GM21737 (cell line): Measurements from ENCODE around the gene SUSD2.
"Not testable (repeated sequence)": the region's sequence is repeated elsewhere in the genome, so short reads cannot be mapped to it uniquely, and the experiment has no call there.

Experiments
- ATAC-seq: cut with Tn5 transposase; IDR thresholded peaks from one replicate; pipeline ENCODE4 v1.9.1; 2021; ENCODE audit warnings: mild to moderate bottlenecking, moderate library complexity; ENCODE audit not compliant: unreplicated experiment

The SUSD2 gene

DNA sequence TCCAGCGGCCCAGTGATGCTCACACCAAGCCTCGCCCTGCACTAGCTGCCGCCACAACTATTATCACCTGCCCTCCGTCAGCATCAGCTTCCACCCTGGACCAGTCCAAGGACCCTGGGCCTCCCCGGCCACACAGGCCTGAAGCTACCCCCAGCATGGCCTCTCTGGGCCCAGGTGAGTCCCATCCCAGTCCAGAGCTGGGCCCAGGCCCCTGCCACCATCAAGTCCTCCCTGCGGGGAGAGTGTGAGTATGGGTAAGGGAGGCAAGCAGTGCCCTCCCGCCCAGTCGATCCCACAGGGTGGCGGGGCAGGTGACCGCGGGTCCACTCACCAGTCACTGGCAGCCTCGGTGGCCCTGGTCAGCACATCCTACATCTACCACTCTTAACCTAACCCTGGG, 9.5 kb upstream of the SUSD2 start:
- no peak for ATAC-seq

- ATAC-seq, result no peak
Measured at GRCh38 chr22:24175160-24175808, 6.0 kb upstream of the SUSD2 start.

GRCh38 chr22:24176040-24176439, 5.2 kb upstream of the SUSD2 start:
- no peak for ATAC-seq

GRCh38 chr22:24176630-24177029, 4.7 kb upstream of the SUSD2 start:
- no peak for ATAC-seq

- ATAC-seq, result no peak
Measured at GRCh38 chr22:24177045-24177444, 4.2 kb upstream of the SUSD2 start.

- ATAC-seq, result no peak
Measured at GRCh38 chr22:24177456-24177855, 3.8 kb upstream of the SUSD2 start.

DNA sequence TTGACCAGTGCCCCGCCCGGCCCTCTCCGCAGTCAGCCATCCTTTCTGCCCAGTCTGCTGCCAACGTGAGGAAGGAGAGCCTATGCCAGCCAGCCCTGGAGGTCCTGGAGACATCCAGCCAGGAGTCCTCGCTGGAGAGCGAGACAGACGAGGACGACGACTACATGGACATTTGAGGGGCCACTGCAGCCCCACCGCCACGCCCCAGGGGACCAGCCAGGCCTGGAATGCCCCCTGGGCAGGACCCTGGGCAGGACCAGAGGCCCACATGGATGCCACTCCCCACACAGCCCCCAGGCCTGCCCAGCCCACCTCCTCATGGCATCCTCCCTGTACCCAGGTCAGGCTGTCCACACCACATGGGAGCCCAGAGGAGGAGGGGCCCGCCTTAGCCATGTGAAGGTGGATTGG, 3.3 kb upstream of the SUSD2 start:
- ATAC-seq, result no peak

DNA sequence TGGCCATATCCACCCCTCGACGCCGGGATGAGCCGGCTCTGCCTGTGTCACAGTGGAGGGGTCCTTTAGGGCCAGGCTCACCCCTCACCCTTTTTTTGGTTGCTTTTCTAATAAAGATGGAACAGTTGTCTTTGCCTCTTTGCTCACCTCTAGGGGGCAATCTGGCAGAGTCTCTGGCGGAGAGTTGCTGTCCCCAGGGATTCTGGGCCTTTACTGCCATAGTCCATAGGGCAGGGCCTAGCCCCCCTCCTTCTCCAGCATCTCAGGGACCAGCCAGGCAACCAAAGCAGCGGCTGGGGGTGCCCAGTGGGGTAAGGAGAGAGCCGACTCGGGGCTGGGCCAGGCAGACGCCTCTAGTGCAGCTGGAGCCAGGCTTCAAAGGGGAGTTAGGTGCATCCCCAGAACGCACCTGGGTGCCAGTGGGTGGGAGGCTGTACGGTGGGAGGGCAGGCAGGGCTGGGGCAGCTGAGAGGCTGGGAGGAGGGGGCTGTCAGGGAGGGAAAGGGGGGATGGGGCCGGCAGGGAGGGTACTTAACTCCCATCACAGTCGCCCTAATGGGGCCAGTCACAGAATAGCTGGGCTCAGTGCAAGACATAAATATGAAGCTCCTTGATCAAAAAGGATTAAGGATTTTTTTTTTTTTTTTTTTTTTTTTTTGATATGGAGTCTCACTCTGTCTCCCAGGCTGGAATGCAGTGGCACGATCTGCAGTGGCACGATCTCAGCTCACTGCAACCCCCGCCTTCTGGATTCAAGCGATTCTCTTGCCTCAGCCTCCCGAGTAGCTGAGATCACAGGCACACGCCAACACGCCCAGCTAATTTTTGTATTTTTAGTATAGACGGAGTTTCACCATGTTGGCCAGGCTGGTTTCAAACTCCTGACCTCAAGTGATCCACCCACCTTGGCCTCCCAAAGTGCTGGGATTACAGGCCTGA, 2.5 kb upstream of the SUSD2 start:
- no peak for ATAC-seq

DNA sequence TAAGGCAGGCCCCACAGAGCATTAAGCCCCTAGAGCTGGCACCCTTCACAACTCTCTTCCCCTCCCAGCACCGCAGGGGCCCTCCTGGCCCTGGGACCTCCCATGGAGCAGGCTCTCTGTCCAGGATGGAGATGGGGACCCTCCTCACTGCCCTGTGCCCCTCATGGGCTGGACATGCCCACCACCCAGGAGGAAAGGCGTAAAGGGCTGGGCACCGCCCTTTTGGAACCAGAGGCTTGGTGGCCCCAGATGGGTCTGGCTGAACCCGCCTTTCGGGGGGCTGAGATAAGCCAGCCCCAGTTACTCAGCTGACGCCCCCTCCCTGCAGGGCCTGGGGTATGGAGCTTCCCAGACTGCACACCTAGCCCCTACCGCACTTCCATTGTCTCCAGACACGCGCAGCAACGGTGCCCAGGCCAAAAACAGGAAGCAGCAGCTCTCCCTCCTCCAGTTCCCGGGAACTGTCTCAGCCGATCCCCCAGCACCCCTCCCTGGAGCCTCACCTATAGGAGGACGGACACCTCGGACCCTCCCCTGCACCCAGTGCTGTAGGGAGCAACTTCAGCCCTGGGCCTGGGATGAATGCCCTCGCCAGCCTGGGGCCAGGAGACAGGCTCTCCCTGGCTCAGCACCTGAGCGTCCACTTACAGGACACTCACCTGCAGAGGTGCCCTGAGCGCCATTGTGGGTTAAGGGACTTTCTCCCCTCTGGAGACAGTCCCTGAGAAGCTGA, 1.6 kb upstream of the SUSD2 start:
- no peak for ATAC-seq

DNA sequence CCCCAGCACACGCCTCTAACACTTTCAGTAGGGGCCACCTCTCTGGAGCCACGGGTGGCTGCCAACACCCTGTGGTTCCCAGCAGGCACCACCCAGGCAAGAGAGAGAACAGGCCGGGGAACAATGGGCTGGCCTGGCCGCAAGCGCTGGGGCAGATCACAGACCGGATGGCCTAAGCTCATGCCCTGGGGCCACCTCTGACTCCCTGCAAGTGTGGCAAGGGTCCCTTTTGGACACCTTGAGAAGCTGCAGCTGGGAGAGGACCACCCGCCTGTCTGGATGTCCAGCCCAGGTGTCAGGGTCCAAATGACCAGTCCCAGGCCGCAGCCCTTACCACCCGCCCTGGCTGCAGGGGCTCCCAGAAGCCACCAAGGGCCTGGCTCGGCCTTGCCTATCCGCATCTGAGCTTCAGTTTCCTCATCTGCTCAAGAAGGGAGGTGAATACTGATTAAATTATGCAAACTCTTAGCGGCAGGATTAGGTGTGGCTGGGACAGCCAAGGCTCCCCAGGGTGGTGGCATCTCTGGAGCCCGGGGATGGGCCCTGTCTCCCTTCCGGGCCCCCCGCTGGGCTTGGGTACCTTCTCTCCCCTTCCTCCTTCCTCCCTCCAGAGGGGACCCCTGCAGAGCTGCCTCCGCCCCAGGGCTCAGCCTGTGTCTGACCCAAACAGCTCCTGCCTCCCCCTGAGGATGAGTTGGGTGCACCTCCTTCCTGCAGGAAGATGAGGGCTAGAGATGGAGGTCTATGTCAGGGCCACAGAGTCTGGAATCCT, 785 bp upstream of the SUSD2 start:
- ATAC-seq, result no peak

DNA sequence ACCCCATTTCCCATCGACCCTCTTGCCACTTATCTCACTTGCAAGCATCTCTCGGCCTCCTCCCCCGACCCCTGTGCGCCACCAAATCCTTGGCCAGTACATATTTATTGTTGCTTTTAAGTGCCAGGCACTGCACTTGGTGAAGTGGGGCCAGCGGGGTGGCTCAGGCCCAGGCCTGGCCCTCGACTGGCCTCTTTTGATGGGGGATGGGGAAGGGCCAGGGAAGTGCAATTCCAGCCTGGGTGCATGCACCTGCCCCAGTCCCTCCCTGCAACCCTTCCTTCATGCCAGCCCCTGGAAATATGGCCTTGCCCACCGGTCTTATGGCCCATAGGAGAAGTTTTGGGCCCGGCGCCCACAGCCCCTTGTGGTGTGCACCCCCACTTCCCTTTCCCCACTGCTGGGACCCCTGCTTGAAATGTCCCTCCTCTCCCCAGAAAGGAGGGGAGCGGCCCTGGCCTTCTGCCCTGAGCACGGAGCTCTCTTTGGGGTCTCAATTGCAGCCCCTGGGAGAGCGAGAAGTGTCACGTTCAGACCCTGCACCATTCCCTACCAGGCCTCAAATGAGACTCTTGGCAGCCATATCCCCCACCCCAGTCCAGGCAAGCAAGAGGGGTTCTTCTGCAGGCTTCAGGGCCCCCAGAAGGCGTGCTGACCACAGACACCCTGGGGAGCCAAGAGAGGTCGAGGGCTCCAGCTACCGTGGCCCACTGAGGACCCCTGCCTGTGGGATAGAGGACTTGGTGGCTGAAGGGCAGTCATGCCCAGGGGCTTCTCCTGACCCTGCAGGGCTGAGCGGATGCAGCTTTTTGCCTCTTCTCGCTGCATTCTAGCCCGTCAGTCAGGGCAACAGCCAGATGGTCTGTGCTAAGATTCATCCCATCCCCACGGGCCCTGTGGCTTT, 961 bp downstream of the SUSD2 start:
- no peak for ATAC-seq

- not testable (repeated sequence) for ATAC-seq
Measured at GRCh38 chr22:24182900-24183246, 1.6 kb downstream of the SUSD2 start.

- no peak for ATAC-seq
Measured at GRCh38 chr22:24183321-24184031, 2.2 kb downstream of the SUSD2 start.

- no peak for ATAC-seq
Measured at GRCh38 chr22:24184057-24184798, 2.9 kb downstream of the SUSD2 start.

GRCh38 chr22:24185001-24185500, 3.8 kb downstream of the SUSD2 start:
- ATAC-seq, result no peak

DNA sequence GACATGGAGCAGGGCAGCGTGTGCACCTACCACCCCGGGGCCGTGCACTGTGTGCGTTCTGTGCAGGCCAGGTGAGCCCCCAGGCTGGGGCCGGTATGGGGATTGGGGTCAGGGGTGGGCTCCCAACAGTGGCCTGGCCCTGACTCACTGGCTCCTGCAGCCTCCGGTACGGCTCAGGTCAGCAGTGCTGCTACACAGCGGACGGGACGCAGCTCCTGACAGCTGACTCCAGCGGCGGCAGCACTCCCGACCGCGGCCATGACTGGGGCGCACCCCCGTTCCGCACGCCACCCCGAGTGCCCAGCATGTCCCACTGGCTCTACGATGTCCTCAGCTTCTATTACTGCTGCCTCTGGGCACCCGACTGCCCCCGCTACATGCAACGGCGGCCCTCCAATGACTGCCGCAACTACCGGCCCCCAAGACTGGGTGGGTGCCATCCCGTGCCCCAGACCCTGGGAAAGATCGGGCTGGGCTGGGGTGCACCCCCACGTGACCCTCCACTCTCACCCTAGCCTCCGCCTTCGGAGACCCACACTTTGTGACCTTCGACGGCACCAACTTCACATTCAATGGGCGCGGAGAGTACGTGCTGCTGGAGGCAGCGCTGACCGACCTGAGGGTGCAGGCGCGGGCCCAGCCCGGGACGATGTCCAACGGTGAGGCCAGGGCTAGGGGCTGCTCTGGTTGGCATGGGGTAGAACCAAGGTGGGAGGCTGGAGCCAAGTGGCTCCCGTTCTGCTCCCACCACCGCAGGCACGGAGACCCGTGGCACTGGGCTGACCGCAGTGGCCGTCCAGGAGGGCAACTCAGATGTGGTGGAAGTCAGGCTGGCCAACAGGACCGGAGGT, 4.4 kb downstream of the SUSD2 start:
- no peak for ATAC-seq

- no peak for ATAC-seq
Measured at GRCh38 chr22:24186352-24186740, 5.1 kb downstream of the SUSD2 start.
